HG03066 (cell line): Measurements from ENCODE around the gene CACNB3.
A peak's percentile ranks its signal among the peaks of the same experiment; 100 is the strongest.
"Not testable (repeated sequence)": the region's sequence is repeated elsewhere in the genome, so short reads cannot be mapped to it uniquely, and the experiment has no call there.

Experiments used
- ATAC-seq: cut with Tn5 transposase; IDR thresholded peaks from one replicate; pipeline ENCODE4 v1.9.1; 2021; ENCODE audit warnings: low read depth; ENCODE audit not compliant: unreplicated experiment

CACNB3 gene

DNA sequence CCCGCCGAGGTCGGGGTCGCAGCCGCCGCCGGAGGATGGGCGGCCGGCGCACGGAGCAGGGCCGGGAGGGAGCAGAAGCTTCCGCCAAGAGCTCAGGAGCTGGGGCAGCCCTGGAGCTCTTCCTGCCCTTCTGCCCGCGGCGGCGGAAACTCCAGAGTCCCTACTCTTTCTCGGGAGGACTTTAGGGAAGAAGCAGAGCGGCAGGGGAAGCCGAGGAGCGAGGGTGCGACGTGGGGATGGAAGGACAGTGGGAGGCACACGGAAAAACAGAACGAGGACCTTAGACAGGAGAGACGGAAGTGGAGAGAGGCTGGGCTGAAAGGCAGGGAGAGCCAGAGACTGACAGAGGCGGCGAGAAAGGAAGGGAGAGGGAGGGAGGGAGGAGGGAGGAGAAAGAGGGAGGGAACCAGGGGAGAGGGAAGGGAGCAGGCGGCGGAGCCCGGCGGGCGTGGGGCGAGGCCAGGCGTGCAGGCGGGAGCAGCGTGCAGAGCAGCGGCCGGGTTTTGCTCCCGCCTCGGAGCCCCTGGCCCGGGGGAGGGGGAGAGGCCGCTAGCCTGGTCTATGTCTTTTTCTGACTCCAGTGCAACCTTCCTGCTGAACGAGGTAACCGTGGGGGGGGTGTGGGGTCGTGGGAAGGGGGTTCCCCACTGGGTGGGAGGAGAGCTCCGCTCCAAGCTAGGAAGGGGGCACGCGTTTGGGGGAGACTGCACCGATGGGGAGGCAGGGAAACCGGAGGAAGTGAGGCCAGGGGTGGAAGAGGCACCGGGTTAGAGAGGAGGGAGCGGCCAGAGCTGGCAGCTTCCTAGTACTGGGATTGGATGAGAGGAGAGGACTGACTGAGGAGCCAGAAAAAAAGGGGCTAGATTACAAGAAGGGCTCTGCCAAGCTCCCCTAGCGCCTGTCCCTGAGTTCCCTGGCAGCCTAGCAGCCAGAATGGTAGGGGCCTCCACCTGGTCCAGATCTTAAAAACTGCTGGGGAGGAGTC, 2.9 kb upstream of the CACNB3 start:
- peak; percentile 30 for ATAC-seq

DNA sequence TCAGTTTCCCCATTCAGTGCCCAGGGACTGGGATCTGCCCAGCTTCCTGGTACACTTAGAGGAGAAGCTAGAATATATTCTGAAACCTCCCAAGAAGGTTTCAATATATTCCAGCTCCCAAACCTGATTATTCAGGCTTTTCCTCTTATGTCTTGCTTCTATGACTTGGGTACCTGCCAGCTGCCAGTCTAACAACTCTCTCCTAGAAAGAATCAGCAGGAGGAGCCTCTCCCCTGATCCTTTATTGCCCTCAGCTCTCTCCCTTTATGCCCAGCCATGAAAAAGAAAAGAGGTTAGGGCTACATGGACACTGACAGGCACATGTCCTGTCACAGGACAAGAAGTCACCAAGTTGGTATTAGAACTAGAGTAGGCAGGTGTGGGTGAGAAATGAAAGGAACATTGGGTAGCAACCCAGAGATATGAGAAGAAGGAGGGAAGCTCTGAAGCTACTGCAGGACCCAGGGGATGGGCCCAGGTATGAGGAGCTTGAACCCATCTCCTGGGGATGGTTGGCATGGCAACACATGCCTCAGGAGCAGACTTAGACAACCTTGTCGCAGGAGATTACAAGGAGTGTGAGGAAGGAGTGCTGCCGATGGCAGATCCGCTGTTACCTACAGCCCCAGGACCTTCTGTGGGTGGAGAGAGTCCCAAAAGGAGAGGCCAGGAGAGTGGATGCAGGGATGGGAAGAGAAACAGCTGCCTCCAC, 2.0 kb upstream of the CACNB3 start:
- ATAC-seq: no peak

DNA sequence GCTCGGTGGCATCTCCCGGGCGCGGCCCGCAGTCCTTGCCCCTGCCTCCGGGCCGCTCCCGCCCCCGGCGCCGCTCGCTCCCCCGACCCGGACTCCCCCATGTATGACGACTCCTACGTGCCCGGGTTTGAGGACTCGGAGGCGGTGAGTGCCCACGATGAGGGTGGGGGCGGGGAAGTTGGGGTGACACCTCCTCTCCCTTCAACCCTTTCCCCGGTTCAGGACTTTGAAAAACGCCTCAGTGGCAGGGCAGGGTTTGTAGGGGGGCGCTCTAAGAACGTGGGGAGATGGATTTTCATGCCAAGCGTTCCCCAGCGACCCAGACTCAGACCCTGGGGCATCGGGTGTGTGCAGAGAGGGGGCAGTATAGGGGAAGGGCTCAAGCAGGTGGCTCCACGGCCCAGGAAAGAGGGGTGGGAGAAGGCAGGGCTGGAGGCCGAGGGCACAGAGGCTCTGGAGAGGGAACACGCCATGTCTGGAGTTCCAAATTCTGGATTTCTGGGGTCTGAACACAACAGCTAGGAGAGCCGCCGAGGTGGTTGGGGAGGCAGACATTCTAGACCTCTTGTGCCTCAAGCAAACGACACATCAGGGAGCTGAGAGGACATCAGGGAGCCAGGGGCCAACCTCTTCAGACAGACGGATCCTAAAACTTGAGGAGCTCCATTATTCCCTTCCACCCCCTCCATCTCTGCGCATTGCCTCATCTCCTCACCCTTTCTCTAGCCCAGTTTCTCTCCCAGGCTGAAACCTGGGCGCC, 715 bp downstream of the CACNB3 start:
- no peak for ATAC-seq

DNA sequence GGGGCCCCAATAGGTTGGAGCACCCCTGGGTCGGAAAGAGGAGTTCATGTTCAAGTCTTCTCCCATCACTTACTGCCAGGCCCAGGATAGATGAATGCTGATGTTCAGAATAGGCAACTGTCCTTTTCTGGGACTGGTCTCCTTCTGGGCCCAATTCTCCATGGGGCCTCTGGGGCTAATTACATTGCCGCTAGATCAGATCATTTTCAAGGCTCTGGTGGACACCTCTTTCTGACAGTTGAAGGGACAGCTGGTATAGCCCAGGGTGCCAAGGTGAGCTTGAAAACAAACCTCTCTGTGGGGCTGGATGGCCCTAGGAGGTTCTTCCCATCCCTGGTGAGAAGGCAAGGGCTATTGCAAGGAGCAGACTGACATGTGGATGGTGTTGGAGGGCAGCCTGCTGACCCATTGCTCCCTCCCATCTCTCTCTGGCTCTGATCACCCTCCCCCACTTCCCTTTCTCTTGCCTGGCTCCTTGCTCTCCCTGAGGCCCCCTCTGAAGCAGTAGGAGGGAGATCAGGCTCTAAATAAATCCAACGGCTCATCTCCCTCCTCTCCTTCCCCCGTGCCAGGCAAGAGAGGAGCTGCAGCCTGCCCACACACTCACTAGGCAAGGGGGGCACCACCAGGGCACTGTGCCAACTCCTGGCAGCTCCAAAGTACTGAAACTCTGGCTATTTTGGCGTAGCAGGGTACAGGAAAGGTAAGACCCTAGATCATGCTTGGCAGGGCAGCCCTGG, 1.9 kb downstream of the CACNB3 start:
- no peak for ATAC-seq

DNA sequence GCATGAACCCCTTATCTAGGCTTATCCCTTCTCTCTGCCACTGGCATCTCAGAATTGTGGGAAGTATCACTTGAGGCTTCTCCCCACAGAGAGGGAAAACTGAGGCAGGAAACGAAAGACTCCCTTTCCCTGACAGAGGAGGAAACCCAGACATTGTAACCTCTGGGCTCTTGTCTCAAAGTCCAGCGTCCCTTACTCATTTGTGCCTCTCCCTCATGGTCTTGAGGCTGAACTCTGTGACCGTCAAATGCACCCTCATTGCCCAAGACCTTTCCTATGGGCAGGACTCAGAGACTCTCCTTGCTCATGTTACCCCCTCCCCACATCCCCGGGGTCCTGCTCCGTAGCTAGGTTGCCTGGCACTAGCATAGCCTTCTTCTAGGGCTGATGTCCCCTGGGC, 3.8 kb downstream of the CACNB3 start:
- no peak for ATAC-seq

DNA sequence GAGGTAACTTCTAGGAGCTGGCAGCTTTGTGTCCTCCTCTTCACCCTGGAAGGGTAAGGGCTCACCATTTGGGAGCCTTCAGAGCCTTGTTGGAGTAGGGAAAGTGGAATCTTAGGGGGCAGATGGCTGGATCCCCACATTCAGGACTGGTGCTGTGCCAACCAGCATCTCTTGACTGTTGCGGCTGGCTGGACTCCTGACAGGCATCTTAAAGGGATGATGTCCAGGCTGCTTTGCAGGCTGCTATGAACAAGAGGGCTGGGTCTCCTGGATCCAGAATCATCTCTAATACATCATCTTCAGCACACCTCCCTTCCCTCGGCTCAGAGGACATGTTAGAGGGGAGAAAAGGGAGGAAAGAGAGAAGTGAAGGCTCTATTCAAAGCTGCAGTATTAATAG, 4.4 kb downstream of the CACNB3 start:
- ATAC-seq: no peak

DNA sequence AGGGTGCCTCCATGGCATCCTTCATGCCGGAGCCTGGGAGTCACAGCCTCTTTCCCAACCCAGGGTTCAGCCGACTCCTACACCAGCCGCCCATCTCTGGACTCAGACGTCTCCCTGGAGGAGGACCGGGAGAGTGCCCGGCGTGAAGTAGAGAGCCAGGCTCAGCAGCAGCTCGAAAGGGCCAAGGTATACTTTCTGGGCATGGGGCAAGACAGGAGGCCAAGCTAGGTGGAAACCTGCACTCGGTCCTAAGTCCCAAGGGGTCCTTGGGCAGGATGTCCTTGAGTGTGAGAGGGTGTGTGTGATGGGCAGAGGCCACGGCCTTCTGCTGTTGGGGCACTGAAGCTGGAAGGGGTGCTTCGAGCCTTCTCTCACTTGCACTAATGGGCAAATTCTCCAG, 5.0 kb downstream of the CACNB3 start:
- ATAC-seq: no peak

DNA sequence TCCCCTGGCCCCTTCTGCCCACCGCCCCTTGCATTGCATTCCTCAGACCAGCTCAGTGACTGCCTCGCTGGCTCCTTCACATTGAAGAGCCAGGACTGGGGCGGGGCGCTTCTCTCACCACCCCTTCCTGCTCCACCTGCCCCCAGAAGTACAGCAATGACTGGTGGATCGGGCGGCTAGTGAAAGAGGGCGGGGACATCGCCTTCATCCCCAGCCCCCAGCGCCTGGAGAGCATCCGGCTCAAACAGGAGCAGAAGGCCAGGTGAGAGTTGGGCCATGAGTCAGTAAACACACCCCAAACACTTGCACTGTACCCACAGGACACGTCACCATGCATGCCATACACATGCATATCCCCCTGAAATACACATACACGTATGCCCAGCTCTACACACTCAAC, 5.8 kb downstream of the CACNB3 start:
- no peak for ATAC-seq

DNA sequence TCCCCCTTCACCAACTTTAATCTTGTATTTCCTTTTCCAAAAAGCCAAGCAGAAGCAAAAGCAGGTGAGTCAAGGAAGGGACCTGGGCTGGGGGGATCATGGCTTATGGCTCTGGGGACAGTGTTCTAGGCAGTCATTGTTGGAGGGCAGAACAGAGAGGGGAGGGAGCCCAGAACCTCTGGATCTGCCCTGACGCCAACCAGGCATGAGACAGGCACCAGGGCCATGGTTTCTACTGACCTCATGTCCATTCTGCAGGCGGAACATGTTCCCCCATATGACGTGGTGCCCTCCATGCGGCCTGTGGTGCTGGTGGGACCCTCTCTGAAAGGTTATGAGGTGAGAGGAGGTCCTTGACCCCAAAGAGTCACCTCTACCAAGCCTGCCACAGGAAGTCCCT, 6.6 kb downstream of the CACNB3 start:
- ATAC-seq: no peak

DNA sequence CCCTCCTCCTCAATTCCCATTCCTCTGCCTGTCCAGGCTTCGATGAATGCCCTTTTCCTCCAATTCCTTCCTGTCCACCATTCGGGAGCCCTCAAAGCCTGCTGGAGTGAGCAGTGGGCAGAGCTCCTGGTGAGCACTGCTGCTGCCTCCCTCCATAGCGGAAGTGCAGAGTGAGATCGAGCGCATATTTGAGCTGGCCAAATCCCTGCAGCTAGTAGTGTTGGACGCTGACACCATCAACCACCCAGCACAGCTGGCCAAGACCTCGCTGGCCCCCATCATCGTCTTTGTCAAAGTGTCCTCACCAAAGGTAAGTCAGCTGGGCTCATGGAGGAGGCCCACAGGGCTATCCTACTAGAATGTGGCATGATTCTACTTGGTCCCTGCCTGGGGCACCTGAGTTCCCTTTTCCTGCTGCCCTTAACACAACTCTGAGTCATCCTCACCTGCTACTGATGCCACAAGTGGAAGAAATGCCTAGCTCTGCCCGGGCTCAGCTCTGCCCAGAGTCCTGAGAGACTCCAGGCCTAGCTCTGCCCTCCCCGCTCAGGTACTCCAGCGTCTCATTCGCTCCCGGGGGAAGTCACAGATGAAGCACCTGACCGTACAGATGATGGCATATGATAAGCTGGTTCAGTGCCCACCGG, 8.0 kb downstream of the CACNB3 start:
- ATAC-seq: no peak

DNA sequence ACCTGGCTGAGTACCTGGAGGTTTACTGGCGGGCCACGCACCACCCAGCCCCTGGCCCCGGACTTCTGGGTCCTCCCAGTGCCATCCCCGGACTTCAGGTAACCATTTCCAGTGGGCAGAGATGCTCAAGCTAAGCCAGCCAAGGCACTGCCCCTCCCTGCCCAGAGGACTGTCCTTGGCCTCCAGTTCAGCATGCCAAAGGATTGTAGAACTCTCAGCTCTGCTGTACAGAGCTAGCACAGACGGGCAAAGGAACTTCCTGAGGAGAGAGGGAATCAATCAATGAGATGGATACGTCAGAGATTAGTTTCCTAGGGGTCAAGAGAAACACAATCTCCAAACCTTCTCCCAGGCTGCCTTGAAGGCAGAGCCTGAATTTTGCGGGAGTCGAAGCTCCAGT, 8.7 kb downstream of the CACNB3 start:
- ATAC-seq: no peak

DNA sequence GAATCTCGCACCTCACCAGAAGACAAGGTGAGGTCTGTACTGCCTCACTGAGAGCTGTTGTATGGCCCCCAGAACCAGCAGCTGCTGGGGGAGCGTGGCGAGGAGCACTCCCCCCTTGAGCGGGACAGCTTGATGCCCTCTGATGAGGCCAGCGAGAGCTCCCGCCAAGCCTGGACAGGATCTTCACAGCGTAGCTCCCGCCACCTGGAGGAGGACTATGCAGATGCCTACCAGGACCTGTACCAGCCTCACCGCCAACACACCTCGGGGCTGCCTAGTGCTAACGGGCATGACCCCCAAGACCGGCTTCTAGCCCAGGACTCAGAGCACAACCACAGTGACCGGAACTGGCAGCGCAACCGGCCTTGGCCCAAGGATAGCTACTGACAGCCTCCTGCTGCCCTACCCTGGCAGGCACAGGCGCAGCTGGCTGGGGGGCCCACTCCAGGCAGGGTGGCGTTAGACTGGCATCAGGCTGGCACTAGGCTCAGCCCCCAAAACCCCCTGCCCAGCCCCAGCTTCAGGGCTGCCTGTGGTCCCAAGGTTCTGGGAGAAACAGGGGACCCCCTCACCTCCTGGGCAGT, 9.3 kb downstream of the CACNB3 start:
- ATAC-seq: no peak

DNA sequence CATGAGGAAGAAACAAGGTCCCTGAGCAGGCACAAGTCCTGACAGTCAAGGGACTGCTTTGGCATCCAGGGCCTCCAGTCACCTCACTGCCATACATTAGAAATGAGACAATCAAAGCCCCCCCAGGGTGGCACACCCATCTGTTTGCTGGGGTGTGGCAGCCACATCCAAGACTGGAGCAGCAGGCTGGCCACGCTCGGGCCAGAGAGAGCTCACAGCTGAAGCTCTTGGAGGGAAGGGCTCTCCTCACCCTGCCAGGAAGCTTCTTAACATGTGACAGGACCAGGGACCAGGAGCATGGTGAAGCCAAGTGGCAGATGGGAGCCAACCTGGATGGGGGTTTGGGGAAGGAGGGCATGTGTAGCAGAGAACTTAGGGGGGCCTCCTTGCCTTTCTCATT, 10.0 kb downstream of the CACNB3 start:
- ATAC-seq: no peak

DNA sequence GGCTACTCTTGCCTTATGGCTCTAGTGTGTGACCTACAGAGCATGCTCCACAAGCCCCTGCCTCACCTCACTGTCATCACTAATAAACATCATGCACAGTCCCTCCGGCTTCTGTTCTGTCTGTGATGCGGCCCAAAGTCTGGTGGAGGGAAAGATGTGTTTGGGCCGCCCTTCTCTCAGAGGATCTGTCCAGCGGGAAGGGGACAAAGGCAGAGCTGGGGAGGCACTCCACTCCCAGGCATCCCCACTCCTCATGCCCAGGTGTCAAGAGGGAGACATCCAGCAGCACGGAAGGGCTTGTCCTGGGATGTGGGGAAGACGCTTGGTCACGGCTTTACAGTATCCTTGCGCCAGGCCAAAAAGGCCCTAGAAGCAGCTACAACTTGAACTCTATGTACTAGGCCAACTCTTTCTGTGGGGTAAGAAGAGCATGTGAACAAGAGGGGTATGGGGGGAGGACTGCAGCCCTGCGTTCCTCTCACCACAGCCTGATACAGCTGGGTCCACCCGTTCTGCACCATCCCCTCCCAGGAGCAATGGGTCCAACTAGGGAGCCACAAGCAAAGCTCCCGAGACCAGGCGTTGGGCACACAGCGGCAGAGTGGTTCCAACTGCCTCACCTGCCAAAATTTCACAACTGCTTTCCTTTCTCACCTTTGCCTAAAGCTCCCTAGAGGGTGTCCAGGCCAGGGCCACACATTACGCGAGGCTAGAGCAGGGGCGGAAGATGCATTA, 10.7 kb downstream of the CACNB3 start:
- ATAC-seq: no peak

DNA sequence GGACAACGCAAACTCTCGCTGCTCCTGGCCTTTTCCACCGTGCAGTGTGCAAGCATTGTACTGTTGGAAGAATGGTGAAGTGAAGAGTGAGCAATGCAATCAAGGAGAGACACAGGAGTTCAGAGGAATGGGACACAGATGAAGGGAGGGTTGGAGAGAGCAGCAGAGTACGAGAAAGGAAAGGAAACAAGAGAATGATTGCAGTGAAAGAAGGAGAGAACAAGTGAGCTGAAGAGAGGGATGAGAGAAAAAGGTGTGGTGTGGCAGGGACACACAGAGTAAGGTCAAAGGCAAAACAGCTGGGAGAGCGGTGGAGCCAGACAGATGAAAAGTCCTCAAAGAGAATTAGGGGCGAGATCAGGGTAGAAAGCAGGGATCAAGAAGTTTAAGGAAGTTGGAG, 13.0 kb downstream of the CACNB3 start:
- no peak for ATAC-seq

DNA sequence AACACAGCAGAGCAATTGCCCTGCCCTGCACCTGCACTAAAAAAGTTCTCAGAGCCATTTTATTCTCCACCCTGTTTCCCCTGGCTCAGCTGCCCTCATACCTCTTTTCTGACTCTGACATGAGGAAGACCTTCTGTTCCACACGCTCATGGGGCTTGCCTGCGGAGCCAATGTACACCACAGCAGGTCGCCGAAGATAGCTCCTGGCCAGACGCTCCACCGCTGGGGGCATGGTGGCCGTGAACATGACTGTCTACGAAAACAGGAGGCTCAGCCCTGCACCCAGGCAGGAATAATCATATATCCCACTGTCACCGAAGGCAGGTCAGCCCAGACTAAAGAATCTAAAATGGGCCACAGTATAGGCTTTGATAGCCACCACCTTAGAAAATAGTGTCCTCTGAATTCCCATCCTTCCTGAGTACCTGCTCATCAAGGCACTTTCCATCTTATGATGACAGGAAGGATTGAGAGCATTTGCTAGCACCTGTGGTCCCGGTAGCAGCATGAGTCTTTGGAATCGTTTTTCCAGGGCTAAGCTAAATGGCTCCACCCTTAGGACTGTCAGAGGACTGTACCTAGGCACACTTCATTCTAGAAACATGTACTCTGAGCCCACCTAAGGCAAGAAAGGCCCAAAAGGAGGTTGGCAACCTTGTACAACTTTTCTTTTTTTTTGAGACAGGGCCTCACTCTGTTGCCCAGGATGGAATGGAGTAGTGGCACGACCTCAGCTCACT, 14.2 kb downstream of the CACNB3 start:
- ATAC-seq: no peak

DNA sequence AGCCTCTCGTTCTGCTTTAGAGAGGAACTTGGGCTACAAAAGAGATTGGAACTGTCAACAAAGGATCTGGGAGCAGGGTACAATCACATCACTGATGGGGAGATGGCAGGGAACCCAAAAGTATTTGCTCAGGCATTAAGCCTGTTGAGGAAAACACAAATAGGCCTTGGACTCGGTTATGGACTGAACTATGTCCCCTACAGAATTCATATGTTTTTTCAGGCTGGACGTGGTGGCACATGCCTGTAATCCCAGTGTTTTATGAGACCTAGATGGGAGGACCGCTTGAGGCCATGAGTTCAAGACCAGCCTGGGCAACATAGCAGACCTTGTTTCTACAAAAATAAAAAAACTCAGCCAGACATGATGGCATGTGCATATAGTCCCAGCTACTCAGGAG, 19.8 kb downstream of the CACNB3 start:
- ATAC-seq: no peak

DNA sequence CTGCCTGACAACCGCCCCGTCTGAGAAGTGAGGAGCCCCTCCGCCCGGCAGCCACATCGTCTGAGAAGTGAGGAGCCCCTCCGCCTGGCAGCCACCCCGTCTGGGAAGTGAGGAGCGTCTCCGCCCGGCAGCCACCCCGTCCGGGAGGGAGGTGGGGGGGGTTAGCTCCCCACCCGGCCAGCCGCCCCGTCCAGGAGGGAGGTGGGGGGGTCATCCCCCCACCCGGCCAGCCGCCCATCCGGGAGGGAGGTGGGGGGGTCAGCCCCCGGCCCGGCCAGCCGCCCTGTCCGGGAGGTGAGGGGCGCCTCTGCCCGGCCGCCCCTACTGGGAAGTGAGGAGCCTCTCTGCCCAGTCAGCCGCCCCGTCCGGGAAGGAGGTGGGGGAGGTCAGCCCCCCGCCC, 23.7 kb downstream of the CACNB3 start:
- not testable (repeated sequence) for ATAC-seq
